HCT116 (cell line): Measurements from ENCODE around the gene PRKCA. TPM values are rescaled to one million over a fixed set of nuclear protein-coding genes. Genes with fewer than 3 reads are reported as not detected.

Experiments
- ATAC-seq: fragments of 200-7000 bp; cut with Tn5 transposase; 2 replicates; pipeline ENCODE4 v1.9.1; 2020; ENCODE audit warnings: mild to moderate bottlenecking, moderate library complexity
- BruUV-seq: library from RNA; stranded (reverse); fragments of 400-500 nt; replicated peaks from 2 replicates; lab custom pipeline; 2021; lab: Mats Ljungman, UMichigan
- CTCF ChIA-PET: fragments of 300-600 bp; sonication (Branson Sonifier 250); formaldehyde crosslinking; loops from one replicate; lab custom pipeline; 2021; ENCODE audit warnings: antibody characterized with exemption; lab: Charles Lee
- POLR2A ChIA-PET: fragments of 300-600, 350-600 bp; sonication (Branson Sonifier 250); formaldehyde crosslinking; loops from one replicate; lab custom pipeline; 2021; ENCODE audit warnings: antibody characterized with exemption; lab: Charles Lee
- RAD21 ChIA-PET, 2 experiments: fragments of 300-600 bp; sonication (Branson Sonifier 250); formaldehyde crosslinking; loops; one replicate each; lab custom pipeline; 2023; ENCODE audit warnings: low total read pairs in 2 of 2; ENCODE audit not compliant: uncharacterized antibody in 2 of 2, unreplicated experiment in 2 of 2, low non-redundant PET in 1 of 2; lab: Charles Lee
- DNase-seq: peaks from one replicate; pipeline ENCODE4 v3.0.0-alpha.2; 2010; ENCODE audit warnings: low read depth, low spot score
- H2AFZ ChIP-seq: fragments of 200-600 bp; shearing (Covaris generic), sonication (generic); 2 replicates; pipeline ENCODE4 v1.6.1; 2017; ENCODE audit warnings: low read depth, mixed run types, mixed read lengths, antibody characterized with exemption, low read length; ENCODE audit not compliant: poor library complexity, severe bottlenecking
- H3K27ac ChIP-seq: 2 replicates; pipeline ENCODE4 v1.5.1; 2012; ENCODE audit warnings: low read depth, low read length
- H3K27me3 ChIP-seq: fragments of 200-600 bp; sonication (generic); 2 replicates; pipeline ENCODE4 v1.6.1; 2016; ENCODE audit warnings: mixed run types, low read length, mixed read lengths; ENCODE audit not compliant: insufficient read depth
- H3K36me3 ChIP-seq, 2 experiments: fragments of 200-500 bp in 1 of 2; fragments of 200-600 bp in 1 of 2; sonication (Bioruptor generic) in 1 of 2; sonication (generic) in 1 of 2; 2 replicates each; pipeline versions ENCODE4 v1.5.1 to v1.6.1; 2014 to 2016; ENCODE audit warnings: low read length in 2 of 2, inconsistent platforms in 1 of 2, mixed read lengths in 1 of 2, mixed run types in 1 of 2; ENCODE audit not compliant: insufficient read depth in 2 of 2, control insufficient read depth in 1 of 2
- H3K4me1 ChIP-seq, 2 experiments: fragments of 200-600 bp in 1 of 2; sonication (generic) in 1 of 2; 2 replicates each; pipeline versions ENCODE4 v1.5.1 to v1.6.1; 2012 to 2017; ENCODE audit warnings: low read length in 2 of 2, inconsistent platforms in 1 of 2, mild to moderate bottlenecking in 1 of 2, mixed read lengths in 1 of 2, mixed run types in 1 of 2, moderate library complexity in 1 of 2; ENCODE audit not compliant: insufficient read depth in 2 of 2, control insufficient read depth in 1 of 2
- H3K4me2 ChIP-seq: fragments of 200-600 bp; sonication (generic); 2 replicates; pipeline ENCODE4 v1.6.1; 2017; ENCODE audit warnings: mixed run types, low read length, mixed read lengths
- H3K4me3 ChIP-seq, 2 experiments: fragments of 200-600 bp in 1 of 2; sonication (generic) in 1 of 2; replicated peaks in 1 of 2; 2 replicates each; pipeline ENCODE4 v1.5.1; 2011 to 2016; ENCODE audit warnings: low read length in 2 of 2, control low read depth in 1 of 2, low read depth in 1 of 2, mild to moderate bottlenecking in 1 of 2, mixed read lengths in 1 of 2, mixed run types in 1 of 2
- H3K79me2 ChIP-seq: fragments of 200-600 bp; sonication (generic); 2 replicates; pipeline ENCODE4 v1.6.1; 2017; ENCODE audit warnings: mild to moderate bottlenecking, mixed run types, low read length, moderate library complexity, mixed read lengths; ENCODE audit not compliant: insufficient read depth
- H3K9ac ChIP-seq: fragments of 200-600 bp; sonication (generic); 2 replicates; pipeline ENCODE4 v1.6.1; 2016; ENCODE audit warnings: low read length, mixed read lengths
- H3K9me2 ChIP-seq: fragments of 200-600 bp; sonication (generic), shearing (Covaris generic); 2 replicates; pipeline ENCODE4 v1.6.1; 2017; ENCODE audit warnings: mixed run types, mild to moderate bottlenecking, moderate library complexity; ENCODE audit not compliant: insufficient read depth
- H3K9me3 ChIP-seq, 2 experiments: fragments of 200-500 bp in 1 of 2; fragments of 200-600 bp in 1 of 2; sonication (Bioruptor generic) in 1 of 2; sonication (generic) in 1 of 2; 2 replicates each; pipeline ENCODE4 v1.6.1; 2014 to 2017; ENCODE audit warnings: low read length in 2 of 2, mixed read lengths in 2 of 2, inconsistent platforms in 1 of 2, low read depth in 1 of 2, mild to moderate bottlenecking in 1 of 2, mixed run types in 1 of 2, moderate library complexity in 1 of 2; ENCODE audit not compliant: control insufficient read depth in 1 of 2, insufficient read depth in 1 of 2
- H4K20me1 ChIP-seq: fragments of 200-600 bp; sonication (generic), shearing (Covaris generic); 2 replicates; pipeline ENCODE4 v1.6.1; 2017; ENCODE audit warnings: mixed run types, mild to moderate bottlenecking, moderate library complexity; ENCODE audit not compliant: insufficient read depth
- CBX3 ChIP-seq: IDR thresholded peaks from 2 replicates; pipeline ENCODE4 v1.6.1; 2012; ENCODE audit warnings: low read depth
- CEBPB ChIP-seq: IDR thresholded peaks from 2 replicates; pipeline ENCODE4 v1.6.1; 2012; ENCODE audit warnings: low read depth
- ELF1 ChIP-seq: IDR thresholded peaks from 2 replicates; pipeline ENCODE4 v1.6.1; 2012; ENCODE audit warnings: low read depth, borderline replicate concordance
- EZH2 ChIP-seq: fragments of 200-600 bp; sonication (generic); IDR thresholded peaks from 2 replicates; pipeline ENCODE4 v1.6.1; 2017; ENCODE audit warnings: antibody characterized with exemption, mixed run types
- EZH2phosphoT487 ChIP-seq: fragments of 200-600 bp; IDR thresholded peaks from 2 replicates; pipeline ENCODE4 v1.6.1; 2018; ENCODE audit warnings: antibody characterized with exemption, borderline replicate concordance
- SIN3A ChIP-seq: IDR thresholded peaks from 2 replicates; pipeline ENCODE4 v1.6.1; 2012; ENCODE audit warnings: low read depth
- SRF ChIP-seq: IDR thresholded peaks from 2 replicates; pipeline ENCODE4 v1.6.1; 2012; ENCODE audit warnings: low read depth
- TCF7L2 ChIP-seq: IDR thresholded peaks from 2 replicates; pipeline ENCODE4 v1.7.0; 2011; ENCODE audit warnings: borderline replicate concordance, inconsistent platforms; ENCODE audit not compliant: insufficient read depth, insufficient read length; ENCODE audit errors: extremely low read depth
- ZBTB33 ChIP-seq: IDR thresholded peaks from 2 replicates; pipeline ENCODE4 v1.6.1; 2011; ENCODE audit warnings: mild to moderate bottlenecking, low read length, moderate library complexity; ENCODE audit not compliant: insufficient replicate concordance; ENCODE audit errors: extremely low read depth
- intact Hi-C: fragments of 100-400 bp; cut with micrococcal nuclease; formaldehyde crosslinking; loops from 2 replicates; pipeline ENCODE4 v1.10.0; 2022
- total RNA-seq: library from RNA; stranded (reverse); gene quantifications from one replicate; pipeline ENCODE4 v1.2.1, GENCODE V29; 2021; ENCODE audit not compliant: unreplicated experiment
- TF ChIP-seq, protein P1 (sequence below), 3 experiments: fragments of 200-600 bp in 1 of 3; sonication (generic) in 1 of 3; IDR thresholded peaks in 2 of 3; conservative IDR thresholded peaks in 1 of 3; 2 replicates each; pipeline ENCODE4 v1.5.1; 2012 to 2017; ENCODE audit warnings: low read depth in 2 of 3, low read length in 2 of 3, antibody characterized with exemption in 1 of 3, borderline replicate concordance in 1 of 3, control low read depth in 1 of 3, mild to moderate bottlenecking in 1 of 3, mixed read lengths in 1 of 3, mixed run types in 1 of 3, moderate library complexity in 1 of 3; ENCODE audit not compliant: insufficient read depth in 1 of 3

Gene PRKCA
- total RNA-seq, 1 experiment from 2014 or later: 18.8 TPM

- TF ChIP-seq, protein P1, sequence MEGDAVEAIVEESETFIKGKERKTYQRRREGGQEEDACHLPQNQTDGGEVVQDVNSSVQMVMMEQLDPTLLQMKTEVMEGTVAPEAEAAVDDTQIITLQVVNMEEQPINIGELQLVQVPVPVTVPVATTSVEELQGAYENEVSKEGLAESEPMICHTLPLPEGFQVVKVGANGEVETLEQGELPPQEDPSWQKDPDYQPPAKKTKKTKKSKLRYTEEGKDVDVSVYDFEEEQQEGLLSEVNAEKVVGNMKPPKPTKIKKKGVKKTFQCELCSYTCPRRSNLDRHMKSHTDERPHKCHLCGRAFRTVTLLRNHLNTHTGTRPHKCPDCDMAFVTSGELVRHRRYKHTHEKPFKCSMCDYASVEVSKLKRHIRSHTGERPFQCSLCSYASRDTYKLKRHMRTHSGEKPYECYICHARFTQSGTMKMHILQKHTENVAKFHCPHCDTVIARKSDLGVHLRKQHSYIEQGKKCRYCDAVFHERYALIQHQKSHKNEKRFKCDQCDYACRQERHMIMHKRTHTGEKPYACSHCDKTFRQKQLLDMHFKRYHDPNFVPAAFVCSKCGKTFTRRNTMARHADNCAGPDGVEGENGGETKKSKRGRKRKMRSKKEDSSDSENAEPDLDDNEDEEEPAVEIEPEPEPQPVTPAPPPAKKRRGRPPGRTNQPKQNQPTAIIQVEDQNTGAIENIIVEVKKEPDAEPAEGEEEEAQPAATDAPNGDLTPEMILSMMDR (IDR thresholded peaks at IDR 0.05 in 2 of 3, conservative IDR thresholded peaks at IDR 0.05 in 1 of 3; ENCODE audit: borderline replicate concordance in 1 of 3, insufficient read depth in 1 of 3, low read depth in 2 of 3, low read length in 2 of 3): no peak
- TF ChIP-seq ELF1: no peak
- TF ChIP-seq TCF7L2: no peak
- no peak for TF ChIP-seq SIN3A
- no peak for TF ChIP-seq EZH2phosphoT487
- no peak for TF ChIP-seq CEBPB
These were observed 532.1 kb downstream of the PRKCA start (continued) for GRCh38 chr17:66834426-66834918.

DNA sequence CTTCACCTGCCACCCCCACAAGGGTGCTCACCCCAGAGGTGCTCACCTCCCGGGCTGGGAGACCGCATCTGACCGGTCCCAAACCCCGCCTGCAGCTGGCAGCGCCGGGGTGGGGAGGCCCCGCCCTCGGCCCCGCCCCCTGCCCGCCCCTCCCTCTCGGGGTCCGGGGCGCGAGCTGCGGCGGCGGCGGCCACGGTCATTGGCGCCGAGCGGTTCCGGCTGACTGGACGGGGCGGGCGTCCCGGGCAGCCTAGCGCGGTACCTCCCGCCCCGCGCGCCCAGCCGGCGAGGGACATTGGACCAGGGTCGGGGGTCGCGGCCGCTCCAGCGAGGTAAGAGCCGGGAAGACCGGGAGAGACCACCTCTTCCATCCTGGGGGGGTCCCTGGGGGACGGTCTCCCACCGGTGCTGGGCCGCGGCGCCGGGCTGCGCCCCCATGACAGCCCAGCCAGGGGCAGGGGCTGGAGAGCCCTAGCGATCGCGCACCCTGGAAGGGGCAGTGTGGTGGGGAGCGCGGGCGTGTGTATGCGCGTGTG lies 532.6 kb downstream of the PRKCA start, which contains the start of gene CACNG5:
Gene CACNG5 (plus strand): TSS at position 199 of the 536 bp plus-strand sequence. CDS start 42,216 bp downstream, outside the sequence.
- Histone ChIP-seq H3K9me2 (no peaks in the 10 kb centered on the region), H3K27ac (no peak within 1 kb of the TSS), H3K27me3 (peaks cover 17% of the 10 kb centered on the region; the same call in 1 of the 2 replicates), H2AFZ (no peak within 1 kb of the TSS), H4K20me1 (no peaks in the 10 kb centered on the region), H3K9me3 (no peaks in the 10 kb centered on the region), H3K4me3 (no peak within 1 kb of the TSS), H3K79me2 (no peaks in the 10 kb centered on the region), H3K4me1 (no peaks in the 10 kb centered on the region), H3K9ac (no peak within 1 kb of the TSS), H3K4me2 (no peak within 1 kb of the TSS), H3K36me3 (no peaks in the 10 kb centered on the region)
- DNase-seq: no peak
- ChIA-PET CTCF (no interaction called here), RAD21 (no interaction called here), POLR2A (no interaction called here)
- no peak for TF ChIP-seq CBX3
- no peak for TF ChIP-seq ZBTB33
- TF ChIP-seq SRF: no peak
- TF ChIP-seq EZH2: no peak
- no peak for ATAC-seq
- intact Hi-C loops: no loop called here
- BruUV-seq: no TSS peak
